GM21825 (cell line): Measurements from ENCODE around the gene S100A16.

Source experiments
- ATAC-seq: cut with Tn5 transposase; IDR thresholded peaks from one replicate; pipeline ENCODE4 v1.9.1; 2021; ENCODE audit warnings: mild to moderate bottlenecking, moderate library complexity; ENCODE audit not compliant: unreplicated experiment

The S100A16 gene

GRCh38 chr1:153638261-153638660, 25.3 kb upstream of the S100A16 start:
- no peak for ATAC-seq

GRCh38 chr1:153636312-153636711, 23.4 kb upstream of the S100A16 start:
- no peak for ATAC-seq

GRCh38 chr1:153635872-153636271, 22.9 kb upstream of the S100A16 start:
- no peak for ATAC-seq

GRCh38 chr1:153633754-153634665, 21.1 kb upstream of the S100A16 start, which contains the start of gene CHTOP:
Gene CHTOP, plus strand, starts transcription at chr1:153634066. Its CDS starts 2,523 bp downstream, at chr1:153636589.
- ATAC-seq = peak; percentile 91

- ATAC-seq = no peak
These were observed 20.3 kb upstream of the S100A16 start for GRCh38 chr1:153633161-153633753.

GRCh38 chr1:153631047-153632022, 18.4 kb upstream of the S100A16 start:
- no peak for ATAC-seq

GRCh38 chr1:153630384-153630783, 17.4 kb upstream of the S100A16 start:
- ATAC-seq = no peak

GRCh38 chr1:153629971-153630370, 17.0 kb upstream of the S100A16 start:
- ATAC-seq = no peak

- no peak for ATAC-seq
These were observed 16.4 kb upstream of the S100A16 start for GRCh38 chr1:153629343-153629665.

- ATAC-seq = no peak
These were observed 15.9 kb upstream of the S100A16 start for GRCh38 chr1:153628638-153629342.

- no peak for ATAC-seq
These were observed 15.0 kb upstream of the S100A16 start, which contains the start of gene S100A1 for GRCh38 chr1:153627715-153628626. Gene S100A1, plus strand, starts transcription at chr1:153628434. Its CDS starts 2,088 bp downstream, at chr1:153630522.

GRCh38 chr1:153626904-153627714, 14.2 kb upstream of the S100A16 start, which contains the start of gene S100A13:
Gene S100A13, minus strand, starts transcription at chr1:153627505. Its CDS starts 1,033 bp downstream, at chr1:153626472.
- no peak for ATAC-seq

- ATAC-seq = no peak
These were observed 13.6 kb upstream of the S100A16 start for GRCh38 chr1:153626477-153626903.

- no peak for ATAC-seq
These were observed 12.2 kb upstream of the S100A16 start for GRCh38 chr1:153624965-153625611.

GRCh38 chr1:153623101-153623500, 10.2 kb upstream of the S100A16 start:
- ATAC-seq = no peak

- ATAC-seq = no peak
These were observed 6.2 kb upstream of the S100A16 start for GRCh38 chr1:153619171-153619570.

GRCh38 chr1:153617663-153618062, 4.7 kb upstream of the S100A16 start:
- no peak for ATAC-seq

GRCh38 chr1:153616917-153617311, 4.0 kb upstream of the S100A16 start:
- no peak for ATAC-seq
